ENCODE data around the gene ENOX2.

DNA sequence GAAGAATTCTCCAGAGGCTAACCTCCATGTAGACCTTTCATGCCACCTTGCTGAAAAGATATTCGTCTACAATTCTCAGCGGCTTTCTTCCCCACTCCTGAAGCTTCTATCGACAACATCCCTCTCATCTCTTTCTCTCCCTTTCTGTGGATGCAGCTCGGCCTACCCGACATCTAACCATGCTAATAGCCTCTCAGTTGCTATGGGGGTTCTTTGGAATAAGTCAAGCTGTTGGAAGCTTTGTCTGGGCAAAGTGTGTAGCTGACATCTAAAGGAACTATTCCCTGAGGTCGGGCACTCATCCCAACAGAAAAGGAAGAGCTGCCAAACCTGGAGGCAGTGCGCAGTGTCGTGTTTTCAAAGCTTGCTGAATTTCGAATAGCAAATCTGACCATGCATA is 309.1 kb downstream of the ENOX2 start:
- TF ChIP-seq, protein P1, sequence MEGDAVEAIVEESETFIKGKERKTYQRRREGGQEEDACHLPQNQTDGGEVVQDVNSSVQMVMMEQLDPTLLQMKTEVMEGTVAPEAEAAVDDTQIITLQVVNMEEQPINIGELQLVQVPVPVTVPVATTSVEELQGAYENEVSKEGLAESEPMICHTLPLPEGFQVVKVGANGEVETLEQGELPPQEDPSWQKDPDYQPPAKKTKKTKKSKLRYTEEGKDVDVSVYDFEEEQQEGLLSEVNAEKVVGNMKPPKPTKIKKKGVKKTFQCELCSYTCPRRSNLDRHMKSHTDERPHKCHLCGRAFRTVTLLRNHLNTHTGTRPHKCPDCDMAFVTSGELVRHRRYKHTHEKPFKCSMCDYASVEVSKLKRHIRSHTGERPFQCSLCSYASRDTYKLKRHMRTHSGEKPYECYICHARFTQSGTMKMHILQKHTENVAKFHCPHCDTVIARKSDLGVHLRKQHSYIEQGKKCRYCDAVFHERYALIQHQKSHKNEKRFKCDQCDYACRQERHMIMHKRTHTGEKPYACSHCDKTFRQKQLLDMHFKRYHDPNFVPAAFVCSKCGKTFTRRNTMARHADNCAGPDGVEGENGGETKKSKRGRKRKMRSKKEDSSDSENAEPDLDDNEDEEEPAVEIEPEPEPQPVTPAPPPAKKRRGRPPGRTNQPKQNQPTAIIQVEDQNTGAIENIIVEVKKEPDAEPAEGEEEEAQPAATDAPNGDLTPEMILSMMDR (conservative IDR thresholded peaks at IDR 0.05 in 1 of 2, IDR thresholded peaks at IDR 0.05 in 1 of 2; ENCODE audit: low read depth in 1 of 2, low read length in 2 of 2), result no peak
- no peak for TF ChIP-seq EZH2 (IDR thresholded peaks at IDR 0.05; ENCODE audit: low read length, missing control alignments)

All from fibroblast of lung (primary cell).